Activated T-cell treated with anti-CD3 and anti-CD28 coated beads for 24 hours (primary cell): Measurements from ENCODE around the gene RPTOR.
"Not testable (repeated sequence)": the region's sequence is repeated elsewhere in the genome, so short reads cannot be mapped to it uniquely, and the experiment has no call there.

Experiments used
- DNase-seq: peaks from one replicate; pipeline ENCODE4 v3.0.0-alpha.2; 2020; ENCODE audit warnings: low read depth

The RPTOR gene

DNA sequence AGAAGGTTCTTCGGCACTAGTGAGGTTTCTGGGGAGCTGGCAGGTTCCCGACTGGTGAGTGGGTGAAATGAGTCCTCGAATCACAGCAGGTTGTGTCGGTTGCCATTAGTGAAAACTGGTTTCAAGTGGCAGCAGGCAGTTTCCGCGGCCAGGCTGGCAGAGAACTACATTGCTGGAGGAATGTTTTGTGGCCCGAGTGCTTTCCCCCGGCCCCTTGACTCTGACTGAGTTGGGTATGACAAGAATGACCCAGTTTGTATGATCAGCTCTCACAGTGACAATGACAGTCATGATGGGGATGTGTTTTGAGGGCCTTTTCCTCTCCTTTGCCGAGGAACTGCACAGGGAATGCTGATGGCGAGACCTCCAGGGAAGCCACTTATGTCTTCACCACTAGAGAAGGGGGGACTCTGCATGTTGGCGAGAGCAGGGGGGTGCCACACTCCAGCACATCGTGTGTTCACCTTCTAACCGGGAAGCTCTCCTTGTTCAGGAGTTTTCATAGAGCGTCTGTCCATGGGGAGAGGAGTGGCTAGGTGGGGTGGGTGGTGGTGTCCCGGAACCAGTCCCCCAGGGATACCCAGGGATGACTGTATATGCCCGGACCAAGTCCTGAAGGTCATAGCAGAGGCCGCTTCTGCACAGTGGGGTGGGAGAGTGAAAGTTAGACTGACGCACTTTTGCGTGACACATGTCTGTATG lies 241.0 kb downstream of the RPTOR start:
- DNase-seq = no peak

- DNase-seq = no peak
Measured at GRCh38 chr17:80786470-80786869, 241.8 kb downstream of the RPTOR start.

DNA sequence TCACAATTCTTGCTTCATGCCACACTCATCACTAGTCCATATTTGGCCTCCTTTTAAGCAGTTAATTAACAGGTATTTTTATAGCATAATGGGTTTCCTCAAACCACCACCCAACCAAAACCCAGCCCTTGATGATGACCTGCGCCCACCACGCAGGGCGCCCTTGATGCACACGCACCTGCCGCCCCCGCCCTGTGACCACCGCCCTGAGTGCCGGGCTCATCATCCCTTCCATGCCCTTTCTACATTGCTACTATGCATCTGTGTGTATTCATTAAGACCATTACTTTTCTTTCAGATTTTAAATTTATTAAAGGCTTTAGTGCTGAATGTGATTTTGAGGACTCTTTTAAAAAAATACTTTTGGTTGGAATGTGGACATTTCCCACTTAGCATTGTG lies 242.2 kb downstream of the RPTOR start:
- DNase-seq = no peak

- DNase-seq = no peak
Measured at GRCh38 chr17:80787881-80788280, 243.2 kb downstream of the RPTOR start.

DNA sequence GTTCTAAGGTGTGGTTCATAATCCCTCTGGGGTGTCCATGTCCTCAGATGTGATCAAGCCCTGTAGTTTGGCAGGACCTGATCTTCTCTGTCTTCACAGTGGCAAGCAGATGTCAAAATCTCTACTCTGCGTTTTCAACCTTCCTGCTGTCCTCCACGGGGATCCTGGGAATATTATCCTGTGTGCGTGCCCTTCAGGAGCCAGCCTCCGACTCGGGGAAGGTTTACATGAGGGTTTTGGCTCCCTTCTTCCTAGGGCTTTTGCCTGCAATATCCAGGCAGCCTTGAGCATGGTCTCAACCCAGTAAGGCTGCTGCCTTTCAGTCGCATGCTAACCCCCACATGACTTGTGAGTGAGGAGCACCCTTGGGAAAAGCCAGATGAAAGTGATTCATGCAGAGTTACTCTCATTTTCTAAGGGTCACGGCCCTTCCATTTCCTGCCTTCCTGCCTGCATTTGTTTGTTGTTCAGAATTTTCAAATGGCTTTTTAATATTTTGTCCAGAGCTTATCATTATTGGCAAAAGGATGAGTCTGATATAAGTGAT lies 244.8 kb downstream of the RPTOR start:
- no peak for DNase-seq

DNA sequence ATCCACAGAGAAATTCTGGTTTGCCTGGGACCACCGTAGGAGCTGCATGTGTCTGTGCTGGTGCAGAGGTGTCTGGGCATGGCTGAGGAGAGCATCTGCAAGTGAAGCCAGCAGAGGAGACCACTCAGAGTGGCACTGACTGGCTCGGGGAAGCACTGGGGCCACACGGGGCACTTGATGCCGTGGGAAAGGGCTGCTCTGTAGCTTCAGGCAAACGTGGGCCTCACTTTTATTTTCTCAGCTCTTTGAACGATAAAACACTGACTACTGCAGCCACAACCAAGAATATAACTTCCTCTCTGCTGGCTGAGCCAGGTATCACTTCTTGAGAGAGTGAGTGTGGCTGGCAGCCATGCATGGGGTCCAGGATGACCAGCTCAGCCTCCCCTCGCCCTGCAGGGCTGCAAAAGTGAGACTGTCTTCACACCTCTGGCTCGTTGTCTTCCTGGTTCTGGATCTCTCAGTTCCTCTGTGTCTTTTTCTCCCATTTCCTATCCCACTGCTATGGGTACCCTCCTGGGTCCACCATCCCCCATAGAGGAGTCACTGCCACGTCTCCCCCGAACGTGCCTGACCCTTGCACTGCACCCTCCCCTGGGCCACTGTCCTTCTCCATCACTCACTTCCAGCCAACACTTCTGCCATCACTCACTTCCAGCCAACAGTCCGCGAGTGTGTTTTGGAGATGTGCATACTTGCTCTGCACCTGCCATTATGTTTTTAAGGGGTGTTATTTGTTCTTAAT lies 245.6 kb downstream of the RPTOR start:
- no peak for DNase-seq

DNA sequence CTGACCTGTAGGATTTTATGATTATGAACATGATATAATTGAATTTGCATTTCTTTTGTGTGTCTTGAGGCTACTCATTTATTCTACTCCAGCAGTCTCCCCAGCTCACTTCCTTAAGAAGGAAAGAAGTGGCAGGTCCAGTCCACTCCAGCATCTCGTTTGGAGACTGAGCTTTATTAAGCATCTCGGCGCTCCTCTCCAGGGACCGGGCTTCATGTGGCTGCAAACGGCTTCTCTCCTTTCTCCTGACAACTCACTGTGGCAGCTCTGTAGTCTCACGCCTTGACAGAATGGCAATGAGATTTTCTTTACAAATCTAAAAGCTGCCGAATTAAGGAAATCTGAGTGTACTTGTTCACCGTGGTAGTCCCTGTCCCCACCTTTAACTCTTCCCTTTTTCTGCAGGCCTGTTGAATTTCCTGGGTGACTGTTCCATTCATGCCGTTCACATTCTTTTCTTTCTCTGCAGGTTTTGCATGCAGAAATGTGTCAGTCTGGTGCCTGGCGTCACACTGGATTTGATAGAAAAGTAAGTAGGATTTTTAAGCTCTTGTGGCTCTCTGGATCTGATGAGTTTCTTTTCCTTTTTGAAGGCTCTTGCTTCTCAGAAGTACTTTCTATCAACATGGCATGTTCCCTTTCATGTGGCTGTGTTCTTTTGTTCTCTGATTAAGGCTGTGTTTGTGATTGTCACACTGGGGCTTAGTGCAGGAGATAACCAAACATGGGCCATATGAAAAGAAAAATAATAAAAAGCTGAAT lies 246.5 kb downstream of the RPTOR start:
- DNase-seq = no peak

DNA sequence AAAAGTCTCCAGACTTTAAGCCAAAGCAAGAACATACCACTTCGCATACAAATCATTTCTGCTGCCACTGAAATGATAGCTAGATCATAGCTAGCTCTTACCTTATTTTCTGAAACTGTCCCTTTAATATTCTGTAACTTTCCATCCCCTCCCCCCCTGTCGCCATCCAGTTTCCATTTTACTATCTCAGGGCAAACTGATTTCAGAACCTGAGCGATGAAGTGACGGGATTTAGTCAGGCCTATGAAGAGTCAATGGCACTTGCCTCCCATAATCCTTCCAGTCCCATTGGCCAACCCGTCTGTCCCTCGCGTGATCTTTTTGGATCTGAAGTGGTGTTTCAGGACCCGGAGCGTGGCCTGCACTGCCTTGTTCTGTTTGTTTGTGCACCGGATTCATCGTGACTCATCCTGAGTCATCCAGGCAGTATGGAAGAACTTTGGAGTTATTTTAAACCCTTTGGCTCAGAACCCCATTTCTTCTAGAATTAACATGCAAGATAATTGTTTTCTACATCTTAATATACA lies 247.2 kb downstream of the RPTOR start:
- peak; percentile 62 for DNase-seq

GRCh38 chr17:80792373-80792781 lies 247.7 kb downstream of the RPTOR start:
- no peak for DNase-seq

- no peak for DNase-seq
Measured at GRCh38 chr17:80793421-80793820, 248.8 kb downstream of the RPTOR start.

GRCh38 chr17:80793851-80794267 lies 249.2 kb downstream of the RPTOR start:
- no peak for DNase-seq

- DNase-seq = no peak
Measured at GRCh38 chr17:80794281-80795089, 249.8 kb downstream of the RPTOR start.

DNA sequence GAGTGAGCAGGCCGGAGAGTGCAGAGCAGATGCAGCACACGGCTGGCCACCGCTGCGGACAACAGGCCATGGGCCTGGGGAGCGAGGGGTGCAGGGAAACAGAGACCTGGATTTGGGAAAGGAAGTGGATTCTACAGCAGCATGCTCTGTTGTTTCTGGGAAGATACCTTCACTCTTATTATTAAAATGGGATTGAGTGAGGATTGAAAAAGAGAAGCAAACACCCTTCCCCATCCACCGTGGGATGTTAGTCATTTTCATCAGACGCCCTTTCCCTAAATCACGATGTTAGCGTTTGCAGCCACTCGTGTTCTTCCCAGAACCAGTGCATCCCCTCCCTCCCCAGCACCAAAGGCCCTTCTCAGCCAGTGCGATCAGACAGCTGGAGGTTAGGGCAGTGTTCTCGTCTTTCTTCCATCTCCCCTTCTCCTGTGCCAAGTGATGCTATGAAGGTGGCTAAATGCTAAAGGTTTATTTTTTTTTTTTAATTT lies 250.5 kb downstream of the RPTOR start:
- no peak for DNase-seq

DNA sequence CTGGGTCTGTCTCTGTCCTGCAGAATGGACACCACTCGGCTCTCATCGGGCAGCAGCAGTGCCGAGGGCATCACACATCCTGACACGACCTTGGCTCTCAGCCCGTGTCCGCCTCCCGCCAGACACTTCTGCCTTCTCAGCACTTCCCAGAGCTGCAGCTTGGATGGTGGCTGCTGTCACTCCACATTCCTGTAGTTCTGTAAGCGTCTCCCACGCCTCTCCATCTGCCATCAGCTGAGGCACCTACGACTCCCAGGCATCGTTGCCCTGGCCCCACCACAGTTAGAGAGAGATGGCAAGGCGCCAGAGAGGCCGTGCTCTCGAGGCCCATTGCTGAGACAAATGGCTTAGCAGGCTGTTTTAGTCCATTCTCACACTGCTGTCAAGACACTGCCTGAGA lies 251.1 kb downstream of the RPTOR start:
- DNase-seq = no peak

DNA sequence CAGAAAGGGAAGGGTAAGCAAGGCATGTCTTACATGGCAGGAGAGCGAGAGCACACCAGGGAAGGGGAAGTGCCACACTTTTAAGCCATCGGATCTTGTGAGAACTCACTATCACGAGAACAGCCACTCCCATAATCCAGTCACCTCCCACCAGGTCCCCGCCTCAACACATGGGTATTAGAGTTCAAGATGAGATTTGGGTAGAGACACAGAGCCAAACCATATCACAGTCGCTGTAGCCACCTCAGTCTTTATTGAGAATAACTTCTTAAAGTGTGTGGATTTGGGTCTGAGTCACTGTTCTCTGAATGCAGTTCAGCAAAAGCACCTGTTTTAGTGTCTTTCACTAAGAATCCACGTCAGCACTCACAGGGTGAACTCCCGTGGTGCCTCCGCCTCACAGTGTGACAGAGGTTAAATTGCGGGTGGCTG lies 251.8 kb downstream of the RPTOR start:
- DNase-seq = no peak

- DNase-seq = not testable (repeated sequence)
Measured at GRCh38 chr17:80797222-80797621, 252.6 kb downstream of the RPTOR start.

GRCh38 chr17:80797741-80798594 lies 253.3 kb downstream of the RPTOR start:
- no peak for DNase-seq

GRCh38 chr17:80798595-80799537 lies 254.2 kb downstream of the RPTOR start:
- DNase-seq = no peak
